Body of pancreas (tissue), 4 donors: ENCODE data around the gene LDLRAD3. TPM values are rescaled to one million over a fixed set of nuclear protein-coding genes. Genes with fewer than 3 reads are reported as not detected.

ENCODE experiments used
- ATAC-seq: fragments of 150-250 bp; one replicate; pipeline ENCODE4 v1.9.1; 2016
- DNase-seq, 4 donors: peaks; one replicate each; pipeline ENCODE4 v3.0.0-alpha.2; 2019
- H3K27ac ChIP-seq, 4 donors: fragments of 200-600 bp; sonication (generic); 1 replicate in 3 of 4; 2 replicates in 1 of 4; pipeline versions ENCODE4 v1.5.1 to v1.6.1; 2016 to 2019; ENCODE audit warnings: mild to moderate bottlenecking in 1 of 4, mixed read lengths in 1 of 4, moderate library complexity in 1 of 4
- H3K27me3 ChIP-seq, 2 donors: fragments of 200-600 bp; sonication (generic); one replicate each; pipeline ENCODE4 v1.6.0; 2016; ENCODE audit warnings: mild to moderate bottlenecking in 1 of 2
- H3K36me3 ChIP-seq, 2 donors: fragments of 200-600 bp; sonication (generic); replicated peaks in 1 of 2; 2 replicates each; pipeline ENCODE4 v1.5.1; 2016; ENCODE audit warnings: low read depth in 2 of 2; ENCODE audit not compliant: insufficient read depth in 1 of 2
- H3K4me1 ChIP-seq: fragments of 200-600 bp; sonication (generic); one replicate; pipeline ENCODE4 v1.6.0; 2016
- H3K4me3 ChIP-seq, 2 donors: fragments of 200-600 bp; sonication (generic); 1 replicate in 1 of 2; 2 replicates in 1 of 2; pipeline ENCODE4 v1.5.1; 2016 to 2019
- H3K9me3 ChIP-seq, 3 donors: fragments of 200-600 bp; sonication (generic); 1 replicate in 2 of 3; 2 replicates in 1 of 3; pipeline ENCODE4 v1.5.1; 2016
- CTCF ChIP-seq, 7 experiments: fragments of 450-650 bp in 4 of 7; fragments of 200-600 bp in 3 of 7; sonication (generic) in 3 of 7; IDR thresholded peaks; one replicate each; pipeline ENCODE4 v1.5.1; 2016 to 2019; ENCODE audit warnings: antibody characterized with exemption in 7 of 7
- POLR2A ChIP-seq, 3 donors: fragments of 450-650 bp; IDR thresholded peaks; one replicate each; pipeline ENCODE4 v1.6.1; 2016; ENCODE audit warnings: antibody characterized with exemption in 3 of 3, mild to moderate bottlenecking in 2 of 3
- WGBS, 2 donors: methylation state at CpG; one replicate each; pipeline ENCODE4 v1.1.5; 2017; 5-methylcytosine and 5-hydroxymethylcytosine counted together
- intact Hi-C: fragments of 100-400 bp; cut with DNase I; formaldehyde crosslinking; loops from one replicate; pipeline ENCODE4 v1.15.1; 2023
- total RNA-seq, 2 donors: library from RNA; depleted of rRNA; stranded (reverse); fragments of >200 nt; gene quantifications; one replicate each; pipeline ENCODE4 v1.1.0, GENCODE V29; 2016

LDLRAD3 gene
- total RNA-seq, 2 donors from 2014 or later = 5.7 to 7.9 TPM

DNA sequence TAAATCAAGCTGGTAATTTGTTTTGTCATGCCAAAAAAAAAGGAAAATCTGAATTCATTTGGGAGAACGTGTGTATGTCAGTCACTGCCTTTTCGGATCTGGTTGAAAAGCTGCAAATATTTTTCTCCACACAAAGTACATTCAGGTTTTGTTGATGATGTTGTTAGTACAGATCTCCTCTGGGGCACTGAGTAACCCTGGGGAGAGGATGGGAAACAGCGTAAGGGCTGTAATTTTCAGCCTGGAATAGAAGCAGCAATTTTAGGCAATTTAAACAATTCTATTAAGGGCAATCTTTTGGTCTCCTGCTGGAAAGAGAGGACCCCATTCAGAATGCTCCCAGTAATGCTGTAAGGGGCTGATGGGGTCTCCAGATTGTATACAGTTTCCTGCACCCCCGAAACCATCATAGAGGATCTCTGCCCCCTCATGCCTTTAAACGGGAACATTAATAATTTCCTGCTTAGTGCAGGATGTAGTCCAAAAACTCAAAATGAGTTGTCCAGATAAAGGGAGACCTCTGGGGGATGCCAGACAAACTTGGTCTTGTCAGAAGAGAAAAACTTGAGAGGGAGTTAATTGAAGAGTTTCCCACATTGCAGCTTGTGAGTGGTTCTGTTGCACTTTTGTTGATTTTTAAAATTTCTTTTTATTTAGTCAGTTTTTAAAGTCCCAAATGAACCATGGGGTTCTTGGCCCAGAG is 213.1 kb downstream of the LDLRAD3 start:
- H3K27ac ChIP-seq = no peak overlapping the region
- intact Hi-C loops = no loop called here
- no peak overlapping the region for H3K4me3 ChIP-seq
- no peaks in the 10 kb centered on the region for H3K27me3 ChIP-seq
- ATAC-seq = no peak
- H3K4me1 ChIP-seq = no peaks in the 10 kb centered on the region
- DNase-seq = no peak
- WGBS, 2 donors = 57 to 71% methylated on average over 5 of the region's 5 CpGs
- TF ChIP-seq POLR2A (IDR thresholded peaks at IDR 0.05) (no peak), CTCF (IDR thresholded peaks at IDR 0.05) (no peak)
- H3K36me3 ChIP-seq = no peaks in the 10 kb centered on the region
- H3K9me3 ChIP-seq = no peaks in the 10 kb centered on the region

DNA sequence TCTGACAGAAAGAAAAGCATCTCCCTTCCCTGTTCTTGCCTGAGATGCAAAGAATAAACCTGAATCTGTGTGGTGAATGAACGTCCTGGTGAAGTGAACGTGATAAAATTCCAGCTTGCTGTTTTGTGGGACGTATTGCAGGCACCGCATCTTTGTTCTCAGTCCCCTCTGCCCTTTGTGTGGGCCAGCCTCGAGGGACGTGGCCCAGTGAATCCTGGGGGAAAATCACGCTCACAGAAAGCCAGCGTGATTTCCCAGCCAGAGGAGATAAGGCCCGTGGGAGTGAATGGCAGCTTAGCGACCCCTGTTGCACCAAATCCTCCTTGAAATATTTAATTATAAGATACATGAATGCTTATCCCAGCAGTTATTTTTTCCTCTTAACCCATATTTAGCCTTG is 216.2 kb downstream of the LDLRAD3 start:
- intact Hi-C loops = no loop called here
- Histone ChIP-seq H3K4me1 (no peaks in the 10 kb centered on the region), H3K36me3 (no peaks in the 10 kb centered on the region), H3K27me3 (no peaks in the 10 kb centered on the region), H3K27ac (no peak overlapping the region), H3K4me3 (no peak overlapping the region), H3K9me3 (no peaks in the 10 kb centered on the region)
- ATAC-seq (no peak), DNase-seq (no peak)
- no peak for TF ChIP-seq POLR2A (IDR thresholded peaks at IDR 0.05)
- TF ChIP-seq CTCF (IDR thresholded peaks at IDR 0.05) = no peak
- 77 to 82% methylated on average over 10 of the region's 10 CpGs for WGBS, 2 donors

DNA sequence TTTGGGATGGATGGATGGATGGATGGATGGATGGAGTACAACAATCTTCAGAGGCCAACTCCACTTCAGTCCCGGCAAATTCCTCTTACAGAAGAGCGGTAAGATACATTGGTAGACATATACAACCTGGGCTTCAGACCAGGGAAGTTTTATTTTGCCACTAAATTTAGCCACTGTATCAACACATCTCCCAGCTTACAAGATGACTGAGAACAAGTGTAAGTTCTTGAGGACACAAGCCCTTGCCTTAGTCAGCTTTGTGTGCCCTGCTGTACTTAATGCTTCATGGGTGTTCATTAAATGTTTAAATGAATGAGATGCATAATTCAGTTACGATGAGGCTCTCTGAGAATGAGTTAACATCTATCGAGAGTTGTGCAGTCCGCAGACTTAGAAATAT is 217.7 kb downstream of the LDLRAD3 start:
- ATAC-seq (no peak), DNase-seq (no peak)
- Histone ChIP-seq H3K9me3 (no peaks in the 10 kb centered on the region), H3K36me3 (no peaks in the 10 kb centered on the region), H3K4me3 (no peak overlapping the region), H3K27ac (no peak overlapping the region), H3K4me1 (no peaks in the 10 kb centered on the region), H3K27me3 (no peaks in the 10 kb centered on the region)
- WGBS, 2 donors = 90 to 94% methylated on average over 5 of the region's 5 CpGs
- intact Hi-C loops = no loop called here
- TF ChIP-seq CTCF (IDR thresholded peaks at IDR 0.05) (no peak), POLR2A (IDR thresholded peaks at IDR 0.05) (no peak)

GRCh38 chr11:36162006-36162882 is 218.4 kb downstream of the LDLRAD3 start:
- intact Hi-C loops = no loop called here
- Histone ChIP-seq H3K4me1 (no peaks in the 10 kb centered on the region), H3K4me3 (no peak overlapping the region), H3K27me3 (no peaks in the 10 kb centered on the region), H3K27ac (no peak overlapping the region), H3K36me3 (no peaks in the 10 kb centered on the region), H3K9me3 (no peaks in the 10 kb centered on the region)
- TF ChIP-seq POLR2A (IDR thresholded peaks at IDR 0.05) (no peak), CTCF (IDR thresholded peaks at IDR 0.05) (no peak)
- 85 to 91% methylated on average over 10 of the region's 10 CpGs for WGBS, 2 donors
- no peak for ATAC-seq
- no peak for DNase-seq
